Mesothelial cell of epicardium (in vitro differentiated cells): ENCODE measurements around the gene PTPN14. TPM values are rescaled to one million over a fixed set of nuclear protein-coding genes. Genes with fewer than 3 reads are reported as not detected.

ENCODE experiments used
- DNase-seq, 2 experiments: peaks; one replicate each; pipeline ENCODE4 v3.0.0; 2021; ENCODE audit warnings: low spot score in 2 of 2; ENCODE audit not compliant: unreplicated experiment in 2 of 2
- H3K27ac Mint-ChIP-seq: 2 replicates; pipeline ENCODE4 v1.8.0; 2021; ENCODE audit warnings: mixed read lengths
- H3K27me3 Mint-ChIP-seq: 2 replicates; pipeline ENCODE4 v1.8.0; 2021; ENCODE audit warnings: low read depth, mixed read lengths
- H3K36me3 Mint-ChIP-seq: 2 replicates; pipeline ENCODE4 v1.8.0; 2021; ENCODE audit warnings: mixed read lengths
- H3K4me1 Mint-ChIP-seq: 2 replicates; pipeline ENCODE4 v1.8.0; 2021; ENCODE audit warnings: mixed read lengths
- H3K4me3 Mint-ChIP-seq: 2 replicates; pipeline ENCODE4 v1.8.0; 2021; ENCODE audit warnings: mild to moderate bottlenecking, moderate library complexity, mixed read lengths
- H3K9me3 Mint-ChIP-seq: 2 replicates; pipeline ENCODE4 v1.8.0; 2021; ENCODE audit warnings: mixed read lengths
- CTCF ChIP-seq: fragments of 200-600 bp; sonication (generic); IDR thresholded peaks from one replicate; pipeline ENCODE4 v1.5.0; 2021; ENCODE audit warnings: antibody characterized with exemption; ENCODE audit not compliant: unreplicated experiment
- total RNA-seq: library from RNA; stranded (reverse); gene quantifications from 3 replicates; pipeline ENCODE4 v1.2.1, GENCODE V29; 2021

PTPN14 gene
- total RNA-seq, 1 donor from 2014 or later, result 75.8 TPM

- peak; percentile 35 to 76 for DNase-seq
- peak overlapping the region; percentile 76 for H3K27ac Mint-ChIP-seq
- TF ChIP-seq CTCF, result peak; percentile 74
- no peaks in the 10 kb centered on the region for H3K9me3 Mint-ChIP-seq
- peaks cover 23% of the 10 kb centered on the region for H3K4me1 Mint-ChIP-seq
- peaks cover 11% of the 10 kb centered on the region for H3K36me3 Mint-ChIP-seq
- H3K4me3 Mint-ChIP-seq, result no peak overlapping the region
- H3K27me3 Mint-ChIP-seq, result no peaks in the 10 kb centered on the region
Measured at GRCh38 chr1:214332946-214333798, 218.2 kb downstream of the PTPN14 start.

GRCh38 chr1:214331827-214332423 is 219.5 kb downstream of the PTPN14 start:
- H3K4me3 Mint-ChIP-seq, result no peak overlapping the region
- H3K4me1 Mint-ChIP-seq, result peaks cover 19% of the 10 kb centered on the region
- H3K27me3 Mint-ChIP-seq, result no peaks in the 10 kb centered on the region
- no peak overlapping the region for H3K27ac Mint-ChIP-seq
- DNase-seq, result peak in 1 of 2 experiments; percentile 51
- peak; percentile 66 for TF ChIP-seq CTCF
- no peaks in the 10 kb centered on the region for H3K9me3 Mint-ChIP-seq
- peaks cover 5% of the 10 kb centered on the region for H3K36me3 Mint-ChIP-seq

- H3K9me3 Mint-ChIP-seq, result no peaks in the 10 kb centered on the region
- H3K4me1 Mint-ChIP-seq, result peaks cover 20% of the 10 kb centered on the region
- no peaks in the 10 kb centered on the region for H3K27me3 Mint-ChIP-seq
- no peak for DNase-seq
- H3K27ac Mint-ChIP-seq, result no peak overlapping the region
- TF ChIP-seq CTCF, result no peak
- no peak overlapping the region for H3K4me3 Mint-ChIP-seq
- peaks cover 8% of the 10 kb centered on the region for H3K36me3 Mint-ChIP-seq
Measured at GRCh38 chr1:214331180-214331579, 220.2 kb downstream of the PTPN14 start.

- H3K27ac Mint-ChIP-seq, result peak overlapping the region; percentile 44
- H3K36me3 Mint-ChIP-seq, result peaks cover 9% of the 10 kb centered on the region
- H3K9me3 Mint-ChIP-seq, result no peaks in the 10 kb centered on the region
- peaks cover 20% of the 10 kb centered on the region for H3K4me1 Mint-ChIP-seq
- DNase-seq, result no peak
- H3K27me3 Mint-ChIP-seq, result no peaks in the 10 kb centered on the region
- no peak for TF ChIP-seq CTCF
- no peak overlapping the region for H3K4me3 Mint-ChIP-seq
Measured at GRCh38 chr1:214330715-214331114, 220.7 kb downstream of the PTPN14 start.

- no peak for DNase-seq
- Mint-ChIP-seq H3K9me3 (no peaks in the 10 kb centered on the region), H3K4me3 (no peak overlapping the region), H3K27me3 (no peaks in the 10 kb centered on the region), H3K36me3 (peaks cover 11% of the 10 kb centered on the region), H3K27ac (peak overlapping the region; percentile 69), H3K4me1 (peaks cover 20% of the 10 kb centered on the region)
- no peak for TF ChIP-seq CTCF
Measured at GRCh38 chr1:214330222-214330621, 221.2 kb downstream of the PTPN14 start.
